Measurements from ENCODE around the gene CRYBG1.

CRYBG1 gene

DNA sequence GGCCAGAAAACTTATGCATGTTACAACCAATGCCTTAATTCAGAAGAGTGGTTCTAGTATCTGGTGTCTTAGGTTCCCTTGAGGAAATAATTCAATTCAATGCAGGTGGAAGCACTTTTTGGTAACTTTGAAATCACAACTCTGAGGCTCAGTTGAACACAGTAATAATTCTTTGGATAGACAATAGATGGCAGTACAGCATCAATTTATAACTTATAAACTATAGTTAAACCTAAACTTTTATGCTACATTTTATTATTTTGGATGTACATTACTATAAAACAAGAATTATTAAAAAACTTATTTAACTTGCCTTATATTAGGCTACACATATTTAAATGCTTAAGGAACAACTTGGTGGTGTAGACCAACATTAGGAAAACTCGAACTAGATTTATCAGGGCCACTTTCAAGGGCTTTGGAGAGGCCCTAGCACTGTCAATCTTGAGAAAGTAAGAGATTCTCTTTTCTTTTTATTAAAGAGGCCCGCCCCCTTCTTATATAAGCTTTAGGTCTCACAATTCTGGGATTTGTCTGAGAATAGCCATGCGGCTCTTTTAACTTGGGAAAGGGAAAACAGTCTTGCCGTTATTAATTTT lies 85.9 kb downstream of the CRYBG1 start:
- intact Hi-C loops (cut with DNase I): loop anchor here (5.0 to 10.0 kb wide), 2 partner anchors 121 to 538 kb away; no protein-coding TSS in a partner anchor
- DNase-seq: no peak

DNA sequence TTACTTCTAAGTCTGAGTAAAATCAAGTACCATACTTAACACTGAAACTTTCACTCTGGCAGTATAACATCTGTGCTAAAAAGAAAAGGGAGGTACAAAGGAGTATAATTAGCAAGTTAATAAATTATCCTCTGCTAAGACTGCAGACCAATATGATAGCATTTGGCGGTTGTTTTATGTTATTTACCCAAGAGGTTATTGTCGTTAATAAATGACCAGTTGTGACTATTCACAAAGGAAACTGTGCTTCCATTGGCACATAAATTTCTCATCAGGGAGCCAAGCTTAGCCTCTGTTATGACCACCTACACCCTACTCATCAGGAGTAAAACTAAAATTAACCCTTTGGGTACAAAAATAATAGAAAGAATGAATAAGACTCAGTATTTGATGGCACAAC lies 86.5 kb downstream of the CRYBG1 start:
- no peak for DNase-seq
- intact Hi-C loops (cut with DNase I): loop anchor here (5.0 to 10.0 kb wide), 2 partner anchors 120 to 538 kb away; no protein-coding TSS in a partner anchor

DNA sequence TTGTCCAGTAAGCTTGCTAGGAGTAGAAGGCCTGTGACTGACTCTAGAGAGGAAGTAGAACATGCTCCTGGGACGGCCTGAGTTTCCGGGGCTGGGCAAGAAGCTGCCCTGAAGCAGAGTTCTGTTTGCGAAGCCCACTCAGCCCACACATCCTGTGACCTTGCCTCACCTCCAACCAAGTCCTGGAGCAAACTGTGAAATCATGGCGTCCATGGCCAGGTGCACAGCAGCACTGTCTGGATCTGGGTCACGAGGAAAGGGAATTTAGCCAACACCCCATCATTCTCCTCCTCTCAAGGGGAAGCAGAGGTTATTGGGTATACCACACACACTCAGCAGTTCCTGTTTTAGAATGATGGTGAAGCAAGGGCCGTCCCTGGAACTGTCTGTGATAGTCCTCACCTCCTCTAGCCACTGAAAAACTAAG lies 87.5 kb downstream of the CRYBG1 start:
- intact Hi-C loops (cut with DNase I): loop anchor here (5.0 to 10.0 kb wide), 2 partner anchors 119 to 537 kb away; no protein-coding TSS in a partner anchor
- peak in 25 of 42 donors; percentile 3 to 48 (median 22) for DNase-seq

DNA sequence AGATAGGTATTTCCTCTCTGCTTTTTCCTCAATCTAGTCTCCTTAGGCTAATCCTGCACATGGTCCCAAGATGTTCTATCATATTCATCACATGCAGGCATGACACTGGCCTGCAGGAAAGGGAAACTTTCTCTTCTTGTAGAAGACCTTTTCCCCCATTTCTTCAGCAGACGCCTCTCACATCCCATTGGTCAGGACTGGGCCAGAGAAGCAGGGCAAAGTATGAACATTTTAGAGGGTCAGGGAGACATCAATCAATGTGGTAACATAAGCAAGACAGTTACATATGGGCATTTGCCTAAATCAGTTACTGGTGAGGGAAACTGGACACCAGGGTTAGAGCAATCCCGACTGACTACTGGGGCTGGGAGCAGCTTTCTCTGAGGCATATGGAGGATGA lies 90.1 kb downstream of the CRYBG1 start:
- DNase-seq: no peak
- intact Hi-C loops (cut with DNase I): no loop called here

DNA sequence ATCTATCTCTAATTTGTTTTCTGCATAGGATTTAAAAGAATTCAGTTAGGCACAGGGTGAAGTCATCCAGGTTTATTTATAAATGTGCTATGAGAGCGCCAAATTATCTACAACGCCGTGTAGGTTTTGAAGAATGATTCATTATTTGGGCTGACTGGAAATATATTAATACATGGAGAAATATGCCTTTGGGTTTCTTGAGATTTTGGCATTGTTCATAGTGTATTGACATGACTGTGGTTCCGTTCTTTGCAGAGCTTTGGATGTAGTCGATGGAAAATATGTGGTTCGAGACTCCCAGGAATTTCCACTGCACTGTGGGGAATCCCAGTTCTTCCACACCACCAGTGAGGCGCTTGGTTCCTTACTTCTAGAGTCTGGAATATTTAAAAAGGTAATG lies 90.9 kb downstream of the CRYBG1 start:
- no peak for DNase-seq
- intact Hi-C loops (cut with DNase I): no loop called here

DNA sequence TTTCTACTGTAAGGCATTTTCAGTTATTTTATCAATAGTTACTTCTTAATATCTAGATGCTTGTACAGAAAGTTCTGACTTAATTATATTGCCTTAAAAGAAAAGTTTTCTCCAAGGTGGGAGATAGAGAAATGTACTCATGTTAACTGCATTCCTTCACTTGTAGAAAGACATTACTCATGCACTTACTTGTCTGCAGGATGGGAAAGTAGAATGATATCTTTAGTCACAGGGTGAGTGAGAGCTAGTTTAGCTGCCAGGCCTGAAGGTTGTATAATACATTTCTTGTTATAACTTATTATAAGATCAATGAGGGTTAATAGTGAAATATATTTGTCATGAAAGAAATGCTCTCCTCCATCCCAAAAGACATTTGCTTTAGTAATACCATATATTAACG lies 92.1 kb downstream of the CRYBG1 start:
- intact Hi-C loops (cut with DNase I): no loop called here
- DNase-seq: no peak

DNA sequence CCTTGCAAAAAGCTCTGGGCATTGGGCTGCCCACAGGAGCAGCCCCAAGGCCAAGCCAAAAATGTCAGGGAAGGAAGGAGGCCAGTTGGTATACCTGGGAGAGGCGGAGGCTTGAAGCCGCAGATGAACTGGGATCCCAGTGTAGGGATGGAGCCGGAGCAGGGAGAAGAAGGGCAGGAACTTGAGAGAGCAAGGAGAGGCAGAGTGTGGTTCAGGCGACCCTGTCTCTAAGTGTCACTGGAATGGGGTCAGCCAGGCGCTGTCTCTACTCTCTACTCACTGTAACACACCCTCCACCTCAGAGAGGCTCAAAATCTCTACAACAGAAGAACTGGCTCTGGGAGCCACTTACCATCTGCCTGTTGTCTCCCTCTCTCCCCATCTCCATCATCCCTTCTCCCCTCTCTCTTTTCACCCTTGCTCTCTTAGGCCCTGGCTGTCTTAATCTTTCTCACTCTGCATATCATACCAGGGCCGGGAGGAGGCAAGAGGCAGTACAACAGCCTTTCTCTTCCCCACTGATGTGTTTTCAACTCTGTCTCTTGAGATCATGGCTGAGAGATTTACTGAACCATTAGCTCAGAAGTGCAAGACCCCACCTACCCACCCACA lies 93.3 kb downstream of the CRYBG1 start:
- intact Hi-C loops (cut with DNase I): no loop called here
- DNase-seq: no peak

DNA sequence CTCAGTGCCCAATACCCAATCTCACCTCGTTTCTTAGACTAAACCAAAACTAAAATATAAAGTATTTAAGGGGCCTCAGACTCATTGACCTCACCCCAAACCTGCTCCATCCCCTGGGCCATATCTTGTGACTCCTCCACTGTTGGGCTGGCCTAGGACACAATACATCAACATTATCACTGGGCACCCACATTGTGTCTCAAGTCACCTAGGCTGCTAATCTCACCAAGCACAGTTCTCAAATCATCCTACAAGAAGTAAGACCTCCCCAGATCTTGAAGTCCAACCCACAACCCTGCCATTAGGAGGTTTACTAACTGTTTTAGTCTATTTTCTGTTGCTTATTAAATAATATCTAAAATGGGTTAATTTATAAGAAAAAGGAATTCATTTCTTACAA lies 96.2 kb downstream of the CRYBG1 start:
- intact Hi-C loops (cut with DNase I): no loop called here

DNA sequence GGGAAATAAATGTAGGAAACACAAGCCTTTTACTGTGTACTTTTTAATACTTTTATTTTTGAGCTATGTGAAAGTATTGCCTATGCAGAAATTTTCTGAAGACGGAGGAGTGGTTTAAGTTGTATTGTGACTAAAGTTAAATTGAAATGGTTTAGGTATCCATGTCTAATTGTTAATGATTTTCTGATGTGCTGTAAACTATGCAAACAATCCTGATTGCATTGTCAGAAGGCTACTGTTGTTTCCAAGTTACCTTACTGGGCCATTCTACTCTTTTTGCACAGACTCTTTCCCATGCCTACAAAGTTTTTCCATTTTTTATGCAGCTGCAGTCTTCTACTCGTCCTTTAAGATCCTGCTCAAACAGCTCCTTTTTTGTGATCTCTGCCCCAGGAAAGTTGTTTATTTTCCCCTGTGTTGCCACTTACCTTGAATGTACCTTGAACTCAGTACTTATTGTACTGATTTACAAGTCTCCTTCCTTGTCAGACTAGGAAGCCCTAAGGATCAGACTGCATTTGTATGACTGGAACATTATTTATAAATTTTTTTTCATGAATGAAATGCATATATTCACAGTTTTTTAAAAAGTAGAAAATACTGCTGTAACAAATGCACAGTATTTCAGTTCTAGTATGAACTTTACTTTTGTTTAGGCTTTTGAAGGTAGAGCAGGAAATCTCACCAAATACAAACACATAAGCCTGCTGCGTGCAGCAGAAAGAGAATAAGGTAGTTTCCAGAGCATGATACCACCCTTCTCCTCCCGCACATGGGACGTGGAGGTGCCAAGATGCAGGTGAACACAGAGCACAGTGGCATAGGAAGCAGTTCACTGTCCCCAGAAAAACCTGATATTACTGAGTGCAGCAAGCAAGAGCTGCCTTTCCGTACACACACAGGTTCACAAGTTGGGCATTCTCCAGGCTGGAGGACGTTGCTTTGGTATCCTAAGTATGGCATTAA lies 97.8 kb downstream of the CRYBG1 start:
- no peak for DNase-seq
- intact Hi-C loops (cut with DNase I): no loop called here

More for the DNA sequence above, 96.2 kb downstream of the CRYBG1 start:
- no peak for DNase-seq

DNA sequence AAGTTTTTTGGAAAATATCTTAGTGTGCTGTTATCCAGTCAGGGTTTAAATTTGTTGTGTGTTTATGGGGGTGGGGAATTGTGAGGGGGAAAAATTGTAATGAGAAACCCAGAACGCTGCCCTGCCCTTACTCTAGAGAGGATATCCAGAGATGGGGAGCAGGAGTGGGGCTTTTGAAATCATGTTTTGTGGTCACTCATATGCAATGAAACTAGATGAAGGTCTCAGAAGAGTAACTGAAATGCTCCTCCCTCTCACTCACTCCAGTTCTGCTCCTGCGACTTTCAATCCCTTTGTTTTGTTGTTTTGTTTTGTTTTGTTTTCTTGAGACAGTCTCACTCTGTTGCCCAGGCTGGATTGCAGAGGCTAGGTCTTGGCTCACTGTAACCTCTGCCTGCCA lies 100.0 kb downstream of the CRYBG1 start:
- intact Hi-C loops (cut with DNase I): no loop called here
- DNase-seq: no peak

DNA sequence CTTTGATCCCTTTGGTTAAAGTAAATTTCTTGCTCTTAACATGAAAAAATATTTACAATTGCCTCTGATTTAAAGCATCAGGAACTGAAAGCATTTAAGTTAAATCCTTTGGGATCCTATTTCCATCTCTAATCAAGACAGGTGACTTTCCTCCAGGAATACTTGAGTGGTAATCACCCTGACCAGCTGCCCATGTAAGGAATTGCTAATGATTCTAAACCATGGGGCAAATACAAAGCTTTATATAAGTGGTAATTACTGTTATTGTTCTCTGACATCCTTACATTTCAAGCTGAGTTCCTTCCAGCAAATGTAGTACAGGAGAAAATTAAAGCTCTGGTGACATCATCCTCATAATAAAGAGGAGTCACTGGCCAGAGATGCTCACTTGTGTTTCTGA lies 100.6 kb downstream of the CRYBG1 start:
- DNase-seq: no peak
- intact Hi-C loops (cut with DNase I): no loop called here

DNA sequence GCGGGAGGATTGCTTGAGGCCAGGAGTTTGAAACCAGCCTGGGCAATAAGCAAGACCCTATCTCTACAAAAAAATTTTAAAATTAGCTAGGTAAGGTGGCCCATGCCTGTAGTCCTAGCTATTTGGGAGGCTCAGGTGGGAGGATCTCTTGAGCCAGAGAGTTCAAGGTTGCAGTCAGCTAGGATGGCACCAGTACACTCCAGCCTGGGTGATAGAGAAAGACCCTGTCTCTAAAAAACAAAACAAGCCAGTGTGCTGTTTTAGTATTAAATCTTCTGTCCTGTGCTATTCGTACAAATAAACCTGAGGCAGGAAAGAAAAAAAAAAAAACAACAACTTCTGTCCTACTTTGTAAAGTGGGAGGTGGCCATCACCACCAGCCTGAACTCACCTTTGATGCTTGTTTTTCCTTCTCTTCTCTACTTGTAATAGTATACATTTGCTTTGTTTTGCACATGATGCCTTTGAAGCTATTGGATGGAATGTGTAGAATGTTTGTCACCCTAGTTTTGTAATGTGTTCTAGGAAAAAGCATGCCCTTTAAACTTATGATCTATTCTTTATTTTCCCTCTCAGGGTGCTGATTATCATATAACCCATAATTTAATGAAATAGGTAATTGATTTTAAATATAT lies 102.5 kb downstream of the CRYBG1 start:
- intact Hi-C loops (cut with DNase I): no loop called here
- no peak for DNase-seq

DNA sequence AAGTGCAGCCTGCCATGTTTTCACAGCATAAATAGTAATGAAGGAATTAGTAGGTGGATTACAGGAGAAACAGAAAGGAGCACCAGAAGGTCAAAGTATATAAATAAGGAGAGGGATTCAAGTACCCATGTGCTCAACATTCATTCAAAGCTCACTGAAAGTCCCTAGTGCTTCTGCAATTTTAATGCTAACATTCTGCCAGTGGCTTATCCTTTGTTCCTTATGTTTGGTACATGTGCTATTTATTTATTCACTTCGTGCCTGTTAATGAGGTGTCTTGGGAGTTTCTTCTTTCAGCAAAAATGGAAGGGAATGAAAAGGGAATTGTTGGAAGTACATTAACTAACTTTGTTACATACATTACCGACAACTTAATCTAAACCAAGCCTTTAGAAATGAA lies 105.7 kb downstream of the CRYBG1 start:
- no peak for DNase-seq
- intact Hi-C loops (cut with DNase I): no loop called here

DNA sequence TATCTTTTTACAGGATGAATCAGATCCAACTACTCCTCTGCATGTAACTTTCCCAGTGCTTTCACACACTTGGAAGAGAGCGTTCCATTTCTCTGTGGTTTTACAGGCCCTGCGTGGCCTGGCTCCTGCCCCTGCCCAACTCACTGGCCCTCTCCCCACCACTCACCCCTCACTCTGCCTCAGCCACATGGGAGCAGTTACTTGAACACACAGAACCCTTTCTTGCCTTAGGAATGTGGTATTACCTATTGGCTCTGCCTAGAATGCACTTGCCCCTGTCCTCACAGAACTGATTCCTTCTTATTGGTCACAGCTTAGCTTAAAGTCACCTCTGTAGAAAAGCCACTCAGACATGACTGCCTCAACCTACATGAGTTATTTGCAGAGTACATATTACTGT lies 108.4 kb downstream of the CRYBG1 start:
- DNase-seq: no peak
- intact Hi-C loops (cut with DNase I): no loop called here

DNA sequence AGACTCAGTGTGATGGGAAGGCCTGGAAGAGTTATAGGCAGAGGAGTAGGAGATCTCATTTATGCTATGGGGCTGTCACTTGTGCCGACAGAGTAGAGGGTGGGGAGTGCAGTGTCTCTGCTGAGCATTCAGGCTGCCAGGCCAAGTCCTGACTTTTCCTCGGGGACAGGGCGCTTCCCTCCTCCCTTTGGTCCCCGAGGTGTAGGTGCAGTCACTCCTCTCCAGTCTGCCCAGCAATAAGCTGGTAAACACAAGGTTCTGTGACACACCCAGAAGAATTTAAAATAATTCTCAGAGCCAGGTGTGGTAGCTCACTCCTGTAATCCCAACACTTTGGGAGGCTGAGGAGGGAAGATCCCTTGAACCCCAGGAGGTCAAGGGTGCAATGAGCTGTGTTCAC lies 109.4 kb downstream of the CRYBG1 start:
- intact Hi-C loops (cut with DNase I): no loop called here
- DNase-seq: no peak

DNA sequence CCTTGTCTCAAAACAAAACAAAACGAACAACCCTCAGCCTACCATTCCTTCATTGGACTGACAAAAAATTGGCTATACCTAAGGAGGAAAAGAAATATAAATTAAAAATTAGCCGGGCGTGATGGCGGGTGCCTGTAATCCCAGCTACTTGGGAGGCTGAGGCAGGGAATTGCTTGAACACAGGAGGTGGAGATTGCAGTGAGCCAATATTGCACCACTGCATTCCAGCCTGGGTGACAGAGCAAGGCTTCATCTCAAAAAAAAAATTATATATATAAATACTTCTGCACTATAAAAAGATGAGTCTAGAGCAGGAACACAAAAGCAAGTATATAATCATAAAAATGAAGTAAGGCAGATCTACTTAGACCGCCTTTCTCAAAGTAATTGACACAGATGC lies 109.8 kb downstream of the CRYBG1 start:
- no peak for DNase-seq
- intact Hi-C loops (cut with DNase I): no loop called here

DNA sequence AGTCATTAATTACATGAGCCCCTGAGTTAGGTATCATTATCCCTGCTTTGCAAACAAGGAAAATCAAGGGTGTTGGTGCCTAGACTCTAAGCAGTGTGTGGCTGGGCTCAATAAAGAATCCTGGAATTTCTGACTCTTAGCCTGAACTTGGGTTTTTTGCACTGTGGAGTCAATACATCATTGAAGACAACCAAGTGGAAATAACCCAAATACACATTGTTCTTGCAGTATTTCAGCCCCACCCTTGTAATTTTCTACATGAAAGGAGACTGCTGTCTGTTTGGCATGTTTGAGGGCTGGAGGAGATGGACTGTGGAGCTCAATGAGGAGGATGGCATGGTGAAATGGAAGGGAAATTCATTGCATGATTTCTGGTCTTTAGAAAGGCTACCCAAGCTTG lies 110.3 kb downstream of the CRYBG1 start:
- DNase-seq: no peak
- intact Hi-C loops (cut with DNase I): no loop called here

DNA sequence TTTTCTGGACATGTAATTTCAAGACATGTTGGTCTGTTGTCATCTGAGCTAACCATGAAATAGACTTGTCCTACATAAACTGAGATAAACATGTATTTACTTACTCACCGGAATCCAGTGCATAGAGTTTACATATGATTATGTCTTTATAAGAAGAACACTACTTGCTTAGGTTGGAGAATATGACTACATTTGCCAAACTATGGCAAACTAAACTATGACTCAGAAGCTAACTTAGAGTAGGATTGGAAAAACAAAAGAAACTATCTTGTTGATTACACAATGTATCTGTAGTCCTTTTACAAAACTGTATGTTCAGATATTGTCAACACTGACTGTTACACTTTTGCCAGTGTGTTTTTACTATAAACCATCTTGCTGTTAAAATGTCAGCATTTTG lies 113.3 kb downstream of the CRYBG1 start:
- DNase-seq: no peak
- intact Hi-C loops (cut with DNase I): no loop called here

DNA sequence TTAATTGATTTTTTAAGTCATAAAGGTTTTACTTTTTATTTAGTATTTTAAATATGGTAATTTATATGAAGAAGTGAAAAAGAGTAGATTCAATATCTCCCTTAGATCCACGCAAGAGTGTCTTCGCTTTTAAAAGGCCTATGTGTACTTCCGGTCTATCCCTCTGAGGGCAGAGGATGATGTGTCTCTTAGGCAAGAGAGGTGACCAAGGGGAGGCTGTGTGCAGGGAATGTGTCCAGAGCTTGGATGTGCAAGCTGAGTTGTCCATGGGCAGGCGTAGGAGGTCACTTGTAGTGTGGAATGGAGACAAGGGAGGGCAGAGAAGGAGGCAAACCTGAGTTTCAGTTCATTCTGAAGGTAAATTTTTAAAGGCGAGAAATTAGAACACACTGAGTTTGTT lies 113.9 kb downstream of the CRYBG1 start:
- no peak for DNase-seq
- intact Hi-C loops (cut with DNase I): no loop called here

DNA sequence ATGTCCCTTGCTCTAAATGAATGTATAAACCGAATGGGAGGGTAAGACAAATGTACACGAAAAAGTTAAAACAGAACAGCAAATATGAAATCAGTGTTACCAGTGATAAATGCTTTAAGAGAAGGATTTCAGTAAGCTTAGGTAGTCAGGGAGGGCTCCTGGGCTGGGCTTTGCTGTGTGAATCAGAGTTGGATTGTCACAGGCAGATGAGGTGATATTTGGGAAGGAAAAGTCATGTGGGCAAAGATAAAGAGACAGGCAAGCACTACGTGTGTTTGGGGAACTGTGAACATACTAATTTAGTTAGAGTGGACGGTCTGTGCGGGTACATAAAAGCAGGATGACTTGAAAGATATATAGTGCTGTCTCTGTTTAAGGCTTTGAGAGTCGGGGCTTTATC lies 114.8 kb downstream of the CRYBG1 start:
- DNase-seq: no peak
- intact Hi-C loops (cut with DNase I): no loop called here

Measured in head of caudate nucleus (tissue), 42 donors.